Measurements from ENCODE around the gene GPC6. TPM values are rescaled to one million over a fixed set of nuclear protein-coding genes. Genes with fewer than 3 reads are reported as not detected.

Gene GPC6
- total and polyA plus RNA-seq, 2 donors (not counting 1 experiment from before 2014, with no cell fraction given): not detected

- no peak overlapping the region for H3K4me3 ChIP-seq (ENCODE audit: control extremely low read depth in 1 of 5, extremely low read depth in 1 of 5, insufficient read depth in 1 of 5, low read depth in 2 of 5, low read length in 4 of 5)
- no peak overlapping the region for H3K27ac ChIP-seq (ENCODE audit: low read length in 2 of 2)
- Mint-ChIP-seq H3K9me3 (ENCODE audit: insufficient read depth) (peaks cover 2% of the 10 kb centered on the region), H3K4me1 (no peaks in the 10 kb centered on the region), H3K4me3 (no peak overlapping the region), H3K27ac (no peak overlapping the region), H3K27me3 (no peaks in the 10 kb centered on the region)
- ChIA-PET CTCF (no interaction called here), POLR2A (no interaction called here)
- H3K9me3 ChIP-seq (ENCODE audit: control extremely low read depth in 1 of 3, control insufficient read depth in 2 of 3, insufficient read depth in 1 of 3, low read length in 2 of 3): no peaks in the 10 kb centered on the region
- no peak overlapping the region for H3K4me2 ChIP-seq (replicated peaks; ENCODE audit: low read depth, low read length, poor library complexity, severe bottlenecking)
- no peaks in the 10 kb centered on the region for H3K4me1 ChIP-seq (ENCODE audit: control insufficient read depth in 2 of 2, insufficient read depth in 2 of 2, low read length in 2 of 2)
- intact Hi-C loops (cut with micrococcal nuclease): no loop called here
- DNase-seq (no peak), ATAC-seq (ENCODE audit: low read depth) (no peak)
- H3K27me3 ChIP-seq (replicated peaks in 1 of 4; ENCODE audit: control extremely low read depth in 1 of 4, control insufficient read depth in 3 of 4, insufficient read depth in 4 of 4, low read length in 3 of 4): no peaks in the 10 kb centered on the region
- no peak overlapping the region for H2AFZ ChIP-seq (ENCODE audit: insufficient read depth, low read depth, low read length, poor library complexity, severe bottlenecking)
- 73% methylated on average over 4 of the region's 7 CpGs for WGBS (ENCODE audit: insufficient coverage)
- H3K79me2 ChIP-seq (ENCODE audit: control insufficient read depth, insufficient read depth, low read length): no peaks in the 10 kb centered on the region
- H4K20me1 ChIP-seq (ENCODE audit: control insufficient read depth, insufficient read depth, low read length, poor library complexity, severe bottlenecking): no peaks in the 10 kb centered on the region
- H3K9ac ChIP-seq (ENCODE audit: low read length): no peak overlapping the region
- H3K36me3 ChIP-seq (replicated peaks in 1 of 2; ENCODE audit: control extremely low read depth in 1 of 2, control insufficient read depth in 1 of 2, extremely low read depth in 1 of 2, insufficient read depth in 2 of 2, low read length in 1 of 2): no peaks in the 10 kb centered on the region
- TF ChIP-seq, protein P1, sequence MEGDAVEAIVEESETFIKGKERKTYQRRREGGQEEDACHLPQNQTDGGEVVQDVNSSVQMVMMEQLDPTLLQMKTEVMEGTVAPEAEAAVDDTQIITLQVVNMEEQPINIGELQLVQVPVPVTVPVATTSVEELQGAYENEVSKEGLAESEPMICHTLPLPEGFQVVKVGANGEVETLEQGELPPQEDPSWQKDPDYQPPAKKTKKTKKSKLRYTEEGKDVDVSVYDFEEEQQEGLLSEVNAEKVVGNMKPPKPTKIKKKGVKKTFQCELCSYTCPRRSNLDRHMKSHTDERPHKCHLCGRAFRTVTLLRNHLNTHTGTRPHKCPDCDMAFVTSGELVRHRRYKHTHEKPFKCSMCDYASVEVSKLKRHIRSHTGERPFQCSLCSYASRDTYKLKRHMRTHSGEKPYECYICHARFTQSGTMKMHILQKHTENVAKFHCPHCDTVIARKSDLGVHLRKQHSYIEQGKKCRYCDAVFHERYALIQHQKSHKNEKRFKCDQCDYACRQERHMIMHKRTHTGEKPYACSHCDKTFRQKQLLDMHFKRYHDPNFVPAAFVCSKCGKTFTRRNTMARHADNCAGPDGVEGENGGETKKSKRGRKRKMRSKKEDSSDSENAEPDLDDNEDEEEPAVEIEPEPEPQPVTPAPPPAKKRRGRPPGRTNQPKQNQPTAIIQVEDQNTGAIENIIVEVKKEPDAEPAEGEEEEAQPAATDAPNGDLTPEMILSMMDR (IDR thresholded peaks at IDR 0.05): no peak
- no peak for TF ChIP-seq EZH2 (IDR thresholded peaks at IDR 0.05; ENCODE audit: borderline replicate concordance, insufficient read depth, low read depth, low read length, poor library complexity, severe bottlenecking)
Measured at GRCh38 chr13:93268327-93269028, 41.9 kb downstream of the GPC6 start.

Measured in B cell (primary cell).